A549 (cell line): ENCODE data around the gene NUDCD3. TPM values are rescaled to one million over a fixed set of nuclear protein-coding genes. Genes with fewer than 3 reads are reported as not detected.

Experiments used
- ATAC-seq, 2 experiments: fragments of 200-7000 bp in 1 of 2; fragments of >200 bp in 1 of 2; cut with Nextera tagmentation in 1 of 2; cut with Tn5 transposase in 1 of 2; 3 replicates each; pipeline versions ENCODE4 v1.8.0 to v1.9.1; 2018 to 2020; ENCODE audit warnings: mild to moderate bottlenecking in 1 of 2, moderate library complexity in 1 of 2
- CTCF ChIA-PET: fragments of 300-600 bp; sonication (Branson Sonifier 250); formaldehyde crosslinking; extraction: SDS; loops from one replicate; lab custom pipeline; 2021; ENCODE audit warnings: antibody characterized with exemption, inconsistent platforms; lab: Yijun Ruan, JAX
- POLR2A ChIA-PET: fragments of 350-600 bp; formaldehyde crosslinking; extraction: SDS; loops from one replicate; lab custom pipeline; 2021; ENCODE audit warnings: antibody characterized with exemption, inconsistent platforms; lab: Yijun Ruan, JAX
- DNase-seq, 2 experiments: peaks; one replicate each; pipeline versions ENCODE4 v3.0.0 to v3.0.0-alpha.2; 2011 to 2016; ENCODE audit warnings: low read depth in 1 of 2, low spot score in 1 of 2
- FAIRE-seq: peaks from 2 replicates; lab custom pipeline; 2011; peaks lifted over from hg19 to GRCh38; lab: Jason Lieb, UNC
- H3K27ac ChIP-seq, 2 experiments: fragments of >200 bp; sonication (Bioruptor Twin); formaldehyde crosslinking; 3 replicates each; pipeline ENCODE4 v1.5.1; 2016 to 2017
- H3K4me1 ChIP-seq: fragments of >200 bp; sonication (Bioruptor Twin); formaldehyde crosslinking; 3 replicates; pipeline ENCODE4 v1.6.1; 2016
- H3K4me2 ChIP-seq: fragments of >200 bp; sonication (Bioruptor Twin); formaldehyde crosslinking; 3 replicates; pipeline ENCODE4 v1.6.1; 2016
- H3K4me3 ChIP-seq: fragments of >200 bp; sonication (Bioruptor Twin); formaldehyde crosslinking; 3 replicates; pipeline ENCODE4 v1.5.1; 2016
- H3K9me3 ChIP-seq: fragments of >200 bp; sonication (Bioruptor Twin); formaldehyde crosslinking; 3 replicates; pipeline ENCODE4 v1.6.1; 2016
- ATOH8 ChIP-seq: fragments of 250-450 bp; sonication (Bioruptor Pico); IDR thresholded peaks from 2 replicates; pipeline ENCODE4 v1.5.0; 2020; ENCODE audit warnings: low read depth, mild to moderate bottlenecking, moderate library complexity
- CEBPB ChIP-seq, 2 experiments: fragments of >200 bp in 1 of 2; sonication (Bioruptor Twin) in 1 of 2; formaldehyde crosslinking in 1 of 2; IDR thresholded peaks; 2 replicates each; pipeline ENCODE4 v1.6.1; 2012 to 2016
- ELK1 ChIP-seq: fragments of 150-350 bp; IDR thresholded peaks from 2 replicates; pipeline ENCODE4 v1.6.1; 2014; ENCODE audit warnings: low read depth, mild to moderate bottlenecking, low read length
- EP300 ChIP-seq, 2 experiments: fragments of >200 bp; sonication (Bioruptor Twin); formaldehyde crosslinking; IDR thresholded peaks; 2 replicates in 1 of 2; 3 replicates in 1 of 2; pipeline ENCODE4 v1.6.1; 2016 to 2017
- FOSL2 ChIP-seq, 2 experiments: fragments of 450-650 bp in 1 of 2; fragments of >200 bp in 1 of 2; sonication (Bioruptor Twin) in 1 of 2; formaldehyde crosslinking; IDR thresholded peaks; 2 replicates each; pipeline versions ENCODE4 v1.5.0 to v1.6.1; 2016 to 2020; ENCODE audit warnings: mild to moderate bottlenecking in 1 of 2, moderate library complexity in 1 of 2
- GATA3 ChIP-seq: IDR thresholded peaks from 2 replicates; pipeline ENCODE4 v1.6.1; 2012; ENCODE audit warnings: borderline replicate concordance
- JUNB ChIP-seq: fragments of >200 bp; sonication (Bioruptor Twin); formaldehyde crosslinking; IDR thresholded peaks from 2 replicates; pipeline ENCODE4 v1.6.1; 2016
- KDM1A ChIP-seq: fragments of 200-600 bp; sonication (generic); IDR thresholded peaks from 2 replicates; pipeline ENCODE4 v1.6.1; 2016; ENCODE audit warnings: low read depth, mild to moderate bottlenecking
- NFE2L2 ChIP-seq: fragments of 150-350 bp; conservative IDR thresholded peaks from 2 replicates; pipeline ENCODE4 v1.6.1; 2014; ENCODE audit warnings: low read length
- NR3C1 ChIP-seq: fragments of >200 bp; sonication (Bioruptor Twin); formaldehyde crosslinking; IDR thresholded peaks from 3 replicates; pipeline ENCODE4 v1.6.1; 2017
- POLR2A ChIP-seq: IDR thresholded peaks from 2 replicates; pipeline ENCODE4 v1.6.1; 2012; ENCODE audit warnings: mild to moderate bottlenecking, low read length
- REST ChIP-seq: fragments of 200-600 bp; sonication (generic); IDR thresholded peaks from 2 replicates; pipeline ENCODE4 v1.6.1; 2016; ENCODE audit warnings: antibody characterized with exemption, mild to moderate bottlenecking, moderate library complexity
- TP53 ChIP-seq: fragments of 250-450 bp; sonication (Bioruptor Pico); IDR thresholded peaks from 2 replicates; pipeline ENCODE4 v1.5.0; 2021; ENCODE audit warnings: mild to moderate bottlenecking, moderate library complexity
- ZSCAN20 ChIP-seq: fragments of 250-450 bp; sonication (Bioruptor Pico); IDR thresholded peaks from 2 replicates; pipeline ENCODE4 v1.8.0; 2022; ENCODE audit warnings: mild to moderate bottlenecking, moderate library complexity
- WGBS: methylation state at CpG from one replicate; pipeline ENCODE4 v1.1.6; 2017; ENCODE audit errors: missing lambda C conversion rate; 5-methylcytosine and 5-hydroxymethylcytosine counted together
- polyA plus RNA-seq, 4 experiments: library from polyadenylated mRNA; depleted of rRNA in 3 of 4; stranded (reverse); fragments of >200 nt; fragmentation: RNase III in 1 of 4; extraction: RNeasy Plus Mini Kit Qiagen cat#74134 plus additional on column Dnase treatment in 1 of 4; gene quantifications; 2 replicates in 3 of 4; 3 replicates in 1 of 4; pipeline ENCODE4 v1.2.3, GENCODE V29; 2011 to 2017

The NUDCD3 gene
- polyA plus RNA-seq, 2 of the 4 experiments (the other 2 are of a cell fraction): 44.3 to 66.3 TPM

GRCh38 chr7:44486001-44486400 is 4.5 kb downstream of the NUDCD3 start (continued):
- TF ChIP-seq REST (no peak), NR3C1 (no peak), ZSCAN20 (CRISPR knock-in tag) (no peak), FOSL2 (IDR thresholded peaks at IDR 0.05) (no peak), FOSL2 (CRISPR knock-in tag; IDR thresholded peaks at IDR 0.05) (no peak), EP300 (IDR thresholded peaks at IDR 0.05) (no peak), ATOH8 (CRISPR knock-in tag) (no peak), NFE2L2 (no peak)

- WGBS: 82% methylated on average over 5 of the region's 5 CpGs
Measured at GRCh38 chr7:44484482-44485313, 5.8 kb downstream of the NUDCD3 start.

GRCh38 chr7:44482502-44483485 is 7.7 kb downstream of the NUDCD3 start:
- CTCF ChIA-PET: interaction anchor here (0.7 to 1.6 kb wide), 5 partner anchors 12 to 241 kb away, joined by 3 to 4 read pairs (median 3); no protein-coding TSS in a partner anchor
- Histone ChIP-seq H3K9me3 (peaks cover 14% of the 10 kb centered on the region; the same call in 2 of the 3 replicates), H3K4me2 (no peak overlapping the region)
- POLR2A ChIA-PET: no interaction called here
- FAIRE-seq: no peak
- TF ChIP-seq TP53: no peak
- TF ChIP-seq, all 56 proteins: peak for 0
- no peak for ATAC-seq
- Histone ChIP-seq H3K4me3 (no peak overlapping the region), H3K27ac (no peak overlapping the region), H3K4me1 (peaks cover under 1% of the 10 kb centered on the region; the same call in 1 of the 3 replicates)
- no peak for DNase-seq
- WGBS: 87% methylated on average over 2 of the region's 2 CpGs

More at GRCh38 chr7:44484482-44485313, 5.8 kb downstream of the NUDCD3 start:
- Histone ChIP-seq H3K4me1 (peaks cover 13% of the 10 kb centered on the region), H3K4me3 (no peak overlapping the region), H3K27ac (no peak overlapping the region), H3K4me2 (no peak overlapping the region), H3K9me3 (peaks cover 14% of the 10 kb centered on the region; the same call in 2 of the 3 replicates)
- ChIA-PET POLR2A (no interaction called here), CTCF (interaction anchor here (0.6 to 1.4 kb wide), 3 partner anchors 81 to 363 kb away, joined by 3 to 4 read pairs (median 3); partner anchors contain the start of gene H2AZ2)
- ATAC-seq: no peak
- DNase-seq: no peak
- FAIRE-seq: no peak
- TF ChIP-seq KDM1A (no peak), GATA3 (no peak), FOSL2 (IDR thresholded peaks at IDR 0.05) (no peak), FOSL2 (CRISPR knock-in tag; IDR thresholded peaks at IDR 0.05) (no peak), POLR2A (no peak), ELK1 (no peak), CEBPB (IDR thresholded peaks at IDR 0.05) (peak; percentile 33 to 37; a peak in 2 of 4 replicates), JUNB (no peak)
